ENCODE results near the gene ATG7.
"Not testable (repeated sequence)": the region's sequence is repeated elsewhere in the genome, so short reads cannot be mapped to it uniquely, and the experiment has no call there.

The ATG7 gene

GRCh38 chr3:11583235-11583634 lies 311.0 kb downstream of the ATG7 start:
- no peak overlapping the region for H3K4me3 Mint-ChIP-seq

GRCh38 chr3:11583638-11584046 lies 311.4 kb downstream of the ATG7 start:
- Mint-ChIP-seq H3K4me1 (peaks cover 49% of the 10 kb centered on the region), H3K27ac (no peak overlapping the region), H3K36me3 (peaks cover 24% of the 10 kb centered on the region), H3K9me3 (no peaks in the 10 kb centered on the region), H3K4me3 (no peak overlapping the region), H3K27me3 (no peaks in the 10 kb centered on the region)
- no peak for ATAC-seq

More at GRCh38 chr3:11583235-11583634, 311.0 kb downstream of the ATG7 start:
- ATAC-seq = no peak
- H3K9me3 Mint-ChIP-seq = no peaks in the 10 kb centered on the region
- peaks cover 46% of the 10 kb centered on the region for H3K4me1 Mint-ChIP-seq
- peaks cover 20% of the 10 kb centered on the region for H3K36me3 Mint-ChIP-seq
- no peaks in the 10 kb centered on the region for H3K27me3 Mint-ChIP-seq
- no peak overlapping the region for H3K27ac Mint-ChIP-seq

- Mint-ChIP-seq H3K36me3 (peaks cover 27% of the 10 kb centered on the region), H3K9me3 (no peaks in the 10 kb centered on the region), H3K27me3 (no peaks in the 10 kb centered on the region), H3K27ac (no peak overlapping the region), H3K4me1 (peaks cover 55% of the 10 kb centered on the region), H3K4me3 (no peak overlapping the region)
- no peak for ATAC-seq
Measured at GRCh38 chr3:11584570-11584969, 312.4 kb downstream of the ATG7 start.

- Mint-ChIP-seq H3K4me3 (no peak overlapping the region), H3K27ac (no peak overlapping the region), H3K9me3 (no peaks in the 10 kb centered on the region), H3K36me3 (peaks cover 18% of the 10 kb centered on the region), H3K27me3 (no peaks in the 10 kb centered on the region), H3K4me1 (peaks cover 44% of the 10 kb centered on the region)
- no peak for ATAC-seq
Measured at GRCh38 chr3:11587766-11588165, 315.6 kb downstream of the ATG7 start.

DNA sequence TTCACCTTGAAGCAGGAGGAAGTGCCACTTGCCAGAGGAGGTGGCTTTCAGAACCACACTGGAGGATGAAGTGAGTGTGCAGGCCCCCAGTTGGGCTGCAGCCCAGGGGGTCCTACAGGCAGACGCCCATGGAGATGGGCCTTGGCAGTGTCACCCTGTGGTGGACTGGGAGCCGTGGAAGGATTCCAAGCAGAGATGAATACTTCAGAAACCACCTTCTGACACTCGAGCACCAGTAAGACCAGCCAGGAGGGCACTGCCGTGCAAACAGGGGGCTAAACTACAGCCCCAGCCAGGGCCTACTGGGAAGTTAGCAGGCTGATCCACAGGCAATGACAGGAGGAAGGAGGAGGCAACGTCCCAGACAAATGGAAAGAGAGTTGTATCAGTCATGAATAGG lies 316.1 kb downstream of the ATG7 start:
- H3K4me1 Mint-ChIP-seq = peaks cover 43% of the 10 kb centered on the region
- peaks cover 20% of the 10 kb centered on the region for H3K36me3 Mint-ChIP-seq
- H3K27ac Mint-ChIP-seq = no peak overlapping the region
- no peaks in the 10 kb centered on the region for H3K9me3 Mint-ChIP-seq
- no peak overlapping the region for H3K4me3 Mint-ChIP-seq
- no peaks in the 10 kb centered on the region for H3K27me3 Mint-ChIP-seq
- no peak for ATAC-seq

DNA sequence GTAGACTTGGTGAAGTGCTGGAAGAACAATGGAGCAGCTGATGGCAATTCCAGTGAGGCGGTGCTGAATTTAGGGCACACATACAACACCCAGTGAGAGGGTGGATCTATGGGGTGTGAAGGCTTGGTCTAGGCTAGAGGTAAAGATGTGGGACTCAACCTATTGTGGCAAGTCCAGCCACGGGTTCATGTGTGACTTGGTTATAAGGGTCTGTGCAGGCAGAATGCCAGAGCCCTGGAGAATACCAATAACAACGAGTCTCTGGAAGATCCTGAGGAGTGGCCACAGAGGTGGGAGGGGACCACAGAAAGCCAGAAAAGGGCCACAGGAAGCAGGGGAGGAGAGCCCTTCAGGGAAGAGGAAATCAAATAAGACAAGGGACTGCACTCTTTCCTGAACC lies 316.6 kb downstream of the ATG7 start:
- H3K36me3 Mint-ChIP-seq = peaks cover 24% of the 10 kb centered on the region
- H3K4me1 Mint-ChIP-seq = peaks cover 43% of the 10 kb centered on the region
- no peaks in the 10 kb centered on the region for H3K9me3 Mint-ChIP-seq
- no peaks in the 10 kb centered on the region for H3K27me3 Mint-ChIP-seq
- H3K4me3 Mint-ChIP-seq = no peak overlapping the region
- ATAC-seq = no peak
- peak overlapping the region; percentile 15 for H3K27ac Mint-ChIP-seq

DNA sequence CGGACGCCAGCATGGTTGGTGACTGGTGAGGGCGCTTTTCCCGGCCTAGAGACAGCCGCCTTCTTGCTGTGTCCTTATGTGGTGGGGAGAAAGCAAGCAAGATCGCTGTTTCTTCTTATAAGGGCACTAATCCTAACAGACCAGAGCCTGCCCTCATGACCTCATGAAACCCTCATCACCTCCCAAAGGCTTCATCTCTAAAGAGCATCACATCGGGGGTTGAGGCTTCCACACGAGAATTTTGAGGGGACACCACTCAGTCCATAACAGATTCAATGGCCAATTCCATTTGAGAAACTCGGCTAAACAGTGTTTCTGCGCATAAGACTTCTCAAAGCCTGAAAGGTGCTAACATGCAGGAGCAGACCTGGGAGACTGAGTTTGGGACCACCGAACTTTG lies 317.5 kb downstream of the ATG7 start:
- no peaks in the 10 kb centered on the region for H3K9me3 Mint-ChIP-seq
- no peaks in the 10 kb centered on the region for H3K27me3 Mint-ChIP-seq
- H3K27ac Mint-ChIP-seq = no peak overlapping the region
- peaks cover 33% of the 10 kb centered on the region for H3K4me1 Mint-ChIP-seq
- no peak for ATAC-seq
- no peak overlapping the region for H3K4me3 Mint-ChIP-seq
- H3K36me3 Mint-ChIP-seq = peaks cover 28% of the 10 kb centered on the region

DNA sequence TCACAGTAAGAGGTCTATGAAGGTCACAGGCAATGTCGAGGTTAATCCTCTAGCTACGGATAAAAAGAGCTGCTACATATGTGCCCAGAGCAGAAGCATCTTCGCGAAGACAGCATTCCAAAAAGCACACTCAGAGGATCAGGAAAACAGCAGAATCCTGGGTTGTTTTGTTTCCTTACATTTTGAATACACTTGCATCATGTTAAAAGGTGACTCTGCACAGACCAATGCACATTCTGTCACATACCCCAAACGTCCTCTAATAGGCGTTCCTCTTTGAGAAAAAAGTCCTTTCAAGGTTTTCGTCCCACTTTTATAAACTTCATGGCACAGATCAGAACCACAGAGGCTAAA lies 318.8 kb downstream of the ATG7 start:
- no peaks in the 10 kb centered on the region for H3K9me3 Mint-ChIP-seq
- H3K36me3 Mint-ChIP-seq = peaks cover 34% of the 10 kb centered on the region
- no peak overlapping the region for H3K4me3 Mint-ChIP-seq
- H3K27me3 Mint-ChIP-seq = no peaks in the 10 kb centered on the region
- H3K27ac Mint-ChIP-seq = no peak overlapping the region
- peaks cover 22% of the 10 kb centered on the region for H3K4me1 Mint-ChIP-seq
- ATAC-seq = no peak

- peaks cover 40% of the 10 kb centered on the region for H3K36me3 Mint-ChIP-seq
- no peaks in the 10 kb centered on the region for H3K27me3 Mint-ChIP-seq
- H3K9me3 Mint-ChIP-seq = no peaks in the 10 kb centered on the region
- no peak for ATAC-seq
- H3K4me1 Mint-ChIP-seq = peaks cover 21% of the 10 kb centered on the region
- no peak overlapping the region for H3K4me3 Mint-ChIP-seq
- no peak overlapping the region for H3K27ac Mint-ChIP-seq
Measured at GRCh38 chr3:11591391-11592282, 319.4 kb downstream of the ATG7 start.

DNA sequence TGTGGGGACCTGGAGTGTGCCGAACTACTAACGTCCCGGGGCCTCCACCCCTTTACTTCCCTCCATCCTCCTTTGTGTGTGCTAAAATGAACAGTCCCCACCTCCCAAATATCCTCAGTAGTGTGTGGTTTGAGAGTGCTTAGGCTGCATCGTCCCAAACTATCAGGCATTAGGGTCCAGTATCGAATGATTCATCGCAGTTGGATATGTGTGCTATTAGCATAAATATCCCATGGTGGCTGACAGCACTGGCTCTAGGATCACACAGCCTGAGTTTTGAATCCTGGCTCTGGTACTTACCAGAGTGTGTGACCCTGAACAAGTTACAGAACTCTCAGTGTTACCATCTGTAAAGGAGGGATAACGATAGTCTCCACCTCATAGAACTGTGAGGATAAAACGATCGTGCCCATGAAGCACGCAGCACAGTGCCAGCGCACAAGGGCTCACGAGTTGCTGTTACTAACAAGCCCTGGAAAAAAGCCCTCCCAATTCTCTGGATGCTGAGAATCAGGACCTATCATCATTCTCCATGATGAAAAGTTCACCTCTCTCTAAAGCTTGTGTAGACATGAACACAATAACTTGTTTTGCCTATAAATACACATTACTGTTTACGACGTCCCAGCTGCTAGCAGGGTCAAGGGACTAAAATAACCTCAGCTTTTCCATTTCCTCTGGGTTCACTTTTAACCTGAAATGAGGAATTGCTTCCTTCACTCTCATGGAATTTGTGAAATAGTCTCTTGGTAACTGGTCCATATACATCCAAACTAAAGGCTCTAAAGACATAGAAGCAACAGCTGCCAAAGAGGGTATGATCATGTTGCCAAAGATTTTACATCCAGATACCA lies 320.5 kb downstream of the ATG7 start:
- Mint-ChIP-seq H3K36me3 (peaks cover 46% of the 10 kb centered on the region), H3K27me3 (no peaks in the 10 kb centered on the region), H3K9me3 (no peaks in the 10 kb centered on the region), H3K4me3 (no peak overlapping the region), H3K4me1 (peaks cover 25% of the 10 kb centered on the region), H3K27ac (no peak overlapping the region)
- ATAC-seq = no peak

DNA sequence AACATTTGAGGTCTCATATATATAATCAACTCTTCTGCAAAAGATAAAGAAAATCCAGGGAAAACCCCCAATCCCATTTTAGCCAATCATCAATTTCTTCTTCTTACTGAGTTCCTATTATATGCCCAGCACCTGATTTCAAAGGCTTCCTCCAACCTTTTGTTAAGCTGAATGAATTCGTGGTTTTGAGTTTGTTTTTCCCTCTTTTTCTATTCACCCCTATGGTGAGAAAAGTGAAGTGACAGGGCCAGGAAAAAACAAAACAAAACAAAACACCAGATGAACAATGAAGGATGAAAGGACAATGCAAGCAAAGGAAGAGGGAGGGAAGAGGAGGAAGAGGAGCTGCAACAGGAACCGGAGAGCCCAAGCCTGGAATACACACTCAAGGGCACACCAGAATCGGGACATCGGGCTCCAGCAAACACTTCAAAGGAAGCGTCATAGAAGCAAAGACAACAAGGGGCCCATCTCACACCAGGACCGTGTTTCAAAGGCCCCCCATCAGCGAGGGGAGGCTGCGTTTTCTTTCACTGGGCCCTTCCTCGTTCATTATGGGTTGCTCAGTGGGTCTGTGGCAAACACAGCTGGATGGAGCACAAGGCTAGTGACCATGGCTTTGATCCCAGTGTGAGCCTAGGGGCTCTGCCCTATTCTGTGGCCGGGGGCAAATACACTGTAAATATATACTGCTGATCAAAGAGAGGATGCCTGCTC lies 321.3 kb downstream of the ATG7 start:
- peaks cover 26% of the 10 kb centered on the region for H3K4me1 Mint-ChIP-seq
- no peaks in the 10 kb centered on the region for H3K9me3 Mint-ChIP-seq
- H3K27ac Mint-ChIP-seq = no peak overlapping the region
- no peaks in the 10 kb centered on the region for H3K27me3 Mint-ChIP-seq
- no peak overlapping the region for H3K4me3 Mint-ChIP-seq
- H3K36me3 Mint-ChIP-seq = peaks cover 46% of the 10 kb centered on the region
- ATAC-seq = no peak

DNA sequence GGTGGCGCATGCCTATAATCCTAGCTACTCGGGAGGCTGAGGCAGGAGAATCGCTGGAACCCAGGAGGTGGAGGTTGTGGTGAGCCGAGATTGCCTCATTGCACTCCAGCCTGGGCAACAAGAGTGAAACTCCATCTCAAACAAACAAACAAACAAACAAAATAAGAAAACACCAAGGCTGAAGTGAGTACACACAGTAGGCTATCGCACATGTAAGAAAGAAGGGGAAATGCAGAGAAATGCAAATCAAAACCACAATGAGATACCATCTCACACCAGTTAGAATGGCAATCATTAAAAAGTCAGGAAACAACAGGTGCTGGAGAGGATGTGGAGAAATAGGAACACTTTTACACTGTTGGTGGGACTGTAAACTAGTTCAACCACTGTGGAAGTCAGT lies 322.8 kb downstream of the ATG7 start:
- not testable (repeated sequence) for H3K27ac Mint-ChIP-seq, H3K9me3 Mint-ChIP-seq, H3K27me3 Mint-ChIP-seq, ATAC-seq, H3K4me3 Mint-ChIP-seq
- Mint-ChIP-seq H3K4me1 (peaks cover 24% of the 10 kb centered on the region), H3K36me3 (peaks cover 45% of the 10 kb centered on the region)

GRCh38 chr3:11596387-11596786 lies 324.2 kb downstream of the ATG7 start:
- H3K27me3 Mint-ChIP-seq = no peaks in the 10 kb centered on the region
- no peak overlapping the region for H3K4me3 Mint-ChIP-seq
- H3K36me3 Mint-ChIP-seq = peaks cover 45% of the 10 kb centered on the region
- no peak overlapping the region for H3K27ac Mint-ChIP-seq
- H3K9me3 Mint-ChIP-seq = no peaks in the 10 kb centered on the region
- no peak for ATAC-seq
- peaks cover 37% of the 10 kb centered on the region for H3K4me1 Mint-ChIP-seq

DNA sequence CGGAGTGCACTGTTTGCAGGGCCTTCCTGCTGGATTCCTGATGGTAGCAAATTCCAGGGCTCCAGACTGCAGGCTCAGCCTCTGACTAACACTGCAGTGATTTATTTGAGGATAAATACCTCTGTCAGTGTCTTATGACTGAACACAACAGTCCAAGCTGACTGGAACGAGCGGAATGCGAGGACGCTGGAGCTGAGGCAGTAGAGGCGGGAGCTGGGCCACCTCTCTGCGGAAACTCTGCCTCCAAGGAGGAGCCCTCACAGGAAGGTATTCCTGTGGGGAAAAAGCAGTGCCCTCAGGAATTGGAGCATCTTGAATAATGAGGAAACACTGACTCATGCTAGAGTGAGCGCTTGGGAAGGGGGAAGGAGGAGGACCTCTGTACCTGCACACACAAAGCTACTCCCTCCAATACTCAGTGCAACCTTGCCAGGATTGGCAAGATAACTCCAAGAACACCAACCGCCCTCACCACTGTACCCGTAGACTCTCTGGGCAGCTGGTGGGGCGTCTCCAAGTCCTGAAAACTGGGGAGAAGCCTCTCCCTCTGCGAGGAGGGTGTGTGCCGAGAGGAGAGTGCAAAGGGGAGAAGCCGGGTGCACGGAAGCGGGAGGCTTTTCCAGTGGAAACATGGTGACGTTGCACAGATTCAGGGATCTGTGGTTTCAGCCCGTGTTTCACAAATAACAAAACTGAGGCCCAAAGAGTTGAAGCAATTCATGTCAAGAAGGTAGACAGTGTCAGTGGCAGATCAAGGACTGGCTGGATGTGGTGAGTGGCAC lies 328.5 kb downstream of the ATG7 start:
- peaks cover 37% of the 10 kb centered on the region for H3K36me3 Mint-ChIP-seq
- no peak for ATAC-seq
- peak overlapping the region; percentile 78 for H3K4me3 Mint-ChIP-seq
- H3K27me3 Mint-ChIP-seq = no peaks in the 10 kb centered on the region
- H3K27ac Mint-ChIP-seq = peak overlapping the region; percentile 92
- H3K4me1 Mint-ChIP-seq = peaks cover 57% of the 10 kb centered on the region
- H3K9me3 Mint-ChIP-seq = no peaks in the 10 kb centered on the region

Measured in stimulated activated memory B cell treated with anti-CD40 and anti-IgM and Interleukin-4, amounts not matched to agents 10 μg/mL and 1 μg/mL and 100 μg/mL, for 72 hours (primary cell).